H9 (cell line): ENCODE data around the gene STRADA. TPM values are rescaled to one million over a fixed set of nuclear protein-coding genes. Genes with fewer than 3 reads are reported as not detected.

Source experiments
- DNase-seq: peaks from one replicate; pipeline ENCODE4 v3.0.0-alpha.2; 2017
- H2AFZ ChIP-seq: one replicate; pipeline ENCODE4 v1.6.1; 2013; ENCODE audit warnings: mild to moderate bottlenecking, low read length, control low read depth, moderate library complexity
- H2AK5ac ChIP-seq: 2 replicates; pipeline ENCODE4 v1.6.1; 2013; ENCODE audit warnings: low read length, control low read depth, mixed read lengths; ENCODE audit not compliant: insufficient read length
- H2BK120ac ChIP-seq: one replicate; pipeline ENCODE4 v1.6.1; 2013; ENCODE audit warnings: low read depth, mild to moderate bottlenecking, low read length, control low read depth, inconsistent platforms; ENCODE audit not compliant: poor library complexity, severe bottlenecking
- H2BK12ac ChIP-seq: 2 replicates; pipeline ENCODE4 v1.6.1; 2013; ENCODE audit warnings: low read length, control low read depth, mixed read lengths, low read depth; ENCODE audit not compliant: insufficient read length
- H2BK15ac ChIP-seq: 2 replicates; pipeline ENCODE4 v1.6.1; 2013; ENCODE audit warnings: low read depth, low read length, control low read depth
- H2BK20ac ChIP-seq: one replicate; pipeline ENCODE4 v1.6.1; 2013; ENCODE audit warnings: low read depth, mild to moderate bottlenecking, low read length, control low read depth, inconsistent platforms; ENCODE audit not compliant: poor library complexity, severe bottlenecking
- H2BK5ac ChIP-seq: 2 replicates; pipeline ENCODE4 v1.6.1; 2013; ENCODE audit warnings: low read length, control low read depth, mixed read lengths; ENCODE audit not compliant: insufficient read length
- H3K14ac ChIP-seq: 2 replicates; pipeline ENCODE4 v1.6.1; 2013; ENCODE audit warnings: low read length, control low read depth; ENCODE audit not compliant: insufficient read depth
- H3K18ac ChIP-seq: 2 replicates; pipeline ENCODE4 v1.6.1; 2013; ENCODE audit warnings: low read depth, mild to moderate bottlenecking, mixed read lengths, low read length, control low read depth; ENCODE audit not compliant: insufficient read length
- H3K23ac ChIP-seq: 2 replicates; pipeline ENCODE4 v1.6.1; 2013; ENCODE audit warnings: low read length, control low read depth, mixed read lengths, low read depth; ENCODE audit not compliant: insufficient read length
- H3K23me2 ChIP-seq: 2 replicates; pipeline ENCODE4 v1.6.1; 2013; ENCODE audit warnings: low read depth, mild to moderate bottlenecking, mixed read lengths, low read length, control low read depth; ENCODE audit not compliant: insufficient read length, poor library complexity, severe bottlenecking
- H3K27ac ChIP-seq: 2 replicates; pipeline ENCODE4 v1.5.1; 2013; ENCODE audit warnings: low read length, control low read depth, mixed read lengths, low read depth; ENCODE audit not compliant: insufficient read length
- H3K27me3 ChIP-seq: 2 replicates; pipeline ENCODE4 v1.6.1; 2013; ENCODE audit warnings: low read length, control low read depth, inconsistent platforms; ENCODE audit not compliant: insufficient read depth
- H3K4ac ChIP-seq: 2 replicates; pipeline ENCODE4 v1.6.1; 2013; ENCODE audit warnings: low read depth, mild to moderate bottlenecking, control low read depth, inconsistent platforms, low read length, moderate library complexity
- H3K4me1 ChIP-seq: 2 replicates; pipeline ENCODE4 v1.6.1; 2013; ENCODE audit warnings: low read length, control low read depth, inconsistent platforms; ENCODE audit not compliant: insufficient read depth
- H3K4me2 ChIP-seq: 2 replicates; pipeline ENCODE4 v1.6.1; 2013; ENCODE audit warnings: low read length, control low read depth, mixed read lengths; ENCODE audit not compliant: insufficient read length, insufficient read depth
- H3K56ac ChIP-seq: 2 replicates; pipeline ENCODE4 v1.6.1; 2013; ENCODE audit warnings: low read depth, mild to moderate bottlenecking, mixed read lengths, low read length, control low read depth; ENCODE audit not compliant: insufficient read length
- H3K79me1 ChIP-seq: 2 replicates; pipeline ENCODE4 v1.6.1; 2013; ENCODE audit warnings: low read depth, mild to moderate bottlenecking, moderate library complexity, low read length, control low read depth, inconsistent platforms; ENCODE audit not compliant: insufficient read depth, poor library complexity, severe bottlenecking
- H3K79me2 ChIP-seq: 2 replicates; pipeline ENCODE4 v1.6.1; 2013; ENCODE audit warnings: low read length, control low read depth, inconsistent platforms; ENCODE audit not compliant: insufficient read depth
- H3K9ac ChIP-seq: 2 replicates; pipeline ENCODE4 v1.6.1; 2013; ENCODE audit warnings: low read length, control low read depth, mixed read lengths; ENCODE audit not compliant: insufficient read length; ENCODE audit errors: extremely low read depth
- H3K9me3 ChIP-seq: one replicate; pipeline ENCODE4 v1.6.1; 2013; ENCODE audit warnings: low read depth, low read length, inconsistent platforms; ENCODE audit not compliant: control insufficient read depth
- H3T11ph ChIP-seq: one replicate; pipeline ENCODE4 v1.6.1; 2013; ENCODE audit warnings: mild to moderate bottlenecking, low read length, control low read depth, inconsistent platforms
- H4K20me1 ChIP-seq: one replicate; pipeline ENCODE4 v1.6.1; 2013; ENCODE audit not compliant: control insufficient read depth, insufficient read length, insufficient read depth
- H4K5ac ChIP-seq: 2 replicates; pipeline ENCODE4 v1.6.1; 2013; ENCODE audit warnings: low read depth, mild to moderate bottlenecking, mixed read lengths, low read length, control low read depth; ENCODE audit not compliant: insufficient read length
- H4K8ac ChIP-seq: replicated peaks from 2 replicates; pipeline ENCODE4 v1.6.1; 2013; ENCODE audit warnings: low read length, control low read depth, mixed read lengths, low read depth; ENCODE audit not compliant: insufficient read length
- H4K91ac ChIP-seq: 2 replicates; pipeline ENCODE4 v1.6.1; 2013; ENCODE audit warnings: low read depth, mild to moderate bottlenecking, moderate library complexity, mixed read lengths, low read length, control low read depth; ENCODE audit not compliant: insufficient read length
- H3K27ac Mint-ChIP-seq, 3 experiments: 2 replicates in 2 of 3; 3 replicates in 1 of 3; pipeline ENCODE4 v1.8.0; 2020 to 2021; ENCODE audit warnings: mixed read lengths in 3 of 3, mild to moderate bottlenecking in 1 of 3, moderate library complexity in 1 of 3
- H3K27me3 Mint-ChIP-seq: 2 replicates; pipeline ENCODE4 v1.8.0; 2021; ENCODE audit warnings: low read depth, mild to moderate bottlenecking, moderate library complexity, mixed read lengths
- H3K36me3 Mint-ChIP-seq, 3 experiments: 2 replicates in 2 of 3; 3 replicates in 1 of 3; pipeline ENCODE4 v1.8.0; 2020 to 2021; ENCODE audit warnings: low read depth in 3 of 3, mixed read lengths in 3 of 3; ENCODE audit not compliant: insufficient read depth in 1 of 3
- H3K4me1 Mint-ChIP-seq, 2 experiments: 2 replicates each; pipeline ENCODE4 v1.8.0; 2020; ENCODE audit warnings: mixed read lengths in 2 of 2
- H3K4me3 Mint-ChIP-seq, 2 experiments: 2 replicates in 1 of 2; 3 replicates in 1 of 2; pipeline ENCODE4 v1.8.0; 2020 to 2021; ENCODE audit warnings: mild to moderate bottlenecking in 2 of 2, mixed read lengths in 2 of 2, moderate library complexity in 1 of 2
- H3K9me3 Mint-ChIP-seq, 2 experiments: 2 replicates in 1 of 2; 3 replicates in 1 of 2; pipeline ENCODE4 v1.8.0; 2020; ENCODE audit warnings: mild to moderate bottlenecking in 2 of 2, mixed read lengths in 2 of 2, moderate library complexity in 1 of 2
- CTCF ChIP-seq: fragments of 200-600 bp; sonication (generic); conservative IDR thresholded peaks from 3 replicates; pipeline ENCODE4 v1.8.0; 2021; ENCODE audit warnings: antibody characterized with exemption, mild to moderate bottlenecking
- WGBS: extraction: QIAGEN DNeasy Blood & Tissue Kit; methylation state at CpG from one replicate; pipeline ENCODE4 v1.1.7; 2013; ENCODE audit warnings: missing lambda C conversion rate, low lambda C conversion rate, mixed read lengths; ENCODE audit not compliant: insufficient read length; ENCODE audit errors: extremely low coverage; 5-methylcytosine and 5-hydroxymethylcytosine counted together
- total RNA-seq: library from RNA; stranded (reverse); gene quantifications from 2 replicates; pipeline ENCODE4 v1.2.1, GENCODE V29; 2021

The STRADA gene
- total RNA-seq, 1 experiment from 2014 or later: 35.0 TPM

GRCh38 chr17:63753215-63753614 lies 11.6 kb upstream of the STRADA start:
- Histone ChIP-seq H2AK5ac (no peak overlapping the region), H4K91ac (no peak overlapping the region), H3K23me2 (no peaks in the 10 kb centered on the region), H3K9ac (no peak overlapping the region), H3K27ac (no peak overlapping the region), H2BK5ac (no peak overlapping the region), H4K8ac (no peak overlapping the region), H2BK120ac (no peak overlapping the region), H3K27me3 (no peaks in the 10 kb centered on the region), H3K9me3 (no peaks in the 10 kb centered on the region), H3K56ac (no peak overlapping the region), H3K4ac (no peak overlapping the region), H4K20me1 (no peaks in the 10 kb centered on the region), H2AFZ (no peak overlapping the region), H3T11ph (no peak overlapping the region), H3K14ac (no peak overlapping the region), H2BK15ac (no peak overlapping the region), H3K79me1 (no peaks in the 10 kb centered on the region), H3K79me2 (no peaks in the 10 kb centered on the region), H3K4me1 (no peaks in the 10 kb centered on the region), H3K23ac (no peak overlapping the region), H3K4me2 (no peak overlapping the region), H2BK20ac (no peak overlapping the region), H4K5ac (no peak overlapping the region), H3K18ac (no peak overlapping the region), H2BK12ac (no peak overlapping the region)
- no peak for TF ChIP-seq CTCF
- Mint-ChIP-seq H3K4me1 (no peaks in the 10 kb centered on the region), H3K4me3 (no peak overlapping the region), H3K27me3 (no peaks in the 10 kb centered on the region), H3K9me3 (no peaks in the 10 kb centered on the region), H3K36me3 (peaks cover 25 to 86% (median 72%) of the 10 kb centered on the region in 3 experiments; a peak in 6 of 7 replicates), H3K27ac (no peak overlapping the region)
- no CpG with 5 or more reads among the region's 1 CpG for WGBS
- DNase-seq: no peak
